Endometrial microvascular endothelial cells (primary cell): ENCODE data around the gene CFD. TPM values are rescaled to one million over a fixed set of nuclear protein-coding genes. Genes with fewer than 3 reads are reported as not detected.
"Not testable (repeated sequence)": the region's sequence is repeated elsewhere in the genome, so short reads cannot be mapped to it uniquely, and the experiment has no call there.

Experiments used
- in situ Hi-C: cut with HindIII; loops from 2 replicates; pipeline ENCODE4 v1.10.0; 2017; ENCODE audit warnings: low sequenced_read_pairs, low pct_unique_long_range_greater_than_20kb; ENCODE audit errors: inconsistent ontology term
- total RNA-seq: library from RNA; depleted of rRNA; stranded (reverse); fragments of >200 nt; gene quantifications from one replicate; pipeline ENCODE4 v1.2.3, GENCODE V29; 2015; ENCODE audit errors: inconsistent ontology term

CFD gene
- total RNA-seq, 1 donor from 2014 or later: 5.4 TPM

GRCh38 chr19:823565-824121 lies 35.8 kb upstream of the CFD start:
- in situ Hi-C loops: no loop called here

GRCh38 chr19:824885-825284 lies 34.6 kb upstream of the CFD start:
- in situ Hi-C loops: no loop called here

GRCh38 chr19:825897-826644 lies 33.4 kb upstream of the CFD start:
- in situ Hi-C loops: no loop called here

GRCh38 chr19:827314-827709 lies 32.2 kb upstream of the CFD start:
- in situ Hi-C loops: no loop called here

- in situ Hi-C loops: no loop called here
Observed at GRCh38 chr19:827710-828321, 31.6 kb upstream of the CFD start, which contains the start of gene AZU1. Gene AZU1 (plus strand): TSS chr19:827837. CDS start chr19:827847, 10 bp downstream.

- in situ Hi-C loops: no loop called here
Observed at GRCh38 chr19:829129-829758, 30.2 kb upstream of the CFD start.

- in situ Hi-C loops: no loop called here
Observed at GRCh38 chr19:831407-832369, 27.8 kb upstream of the CFD start.

- in situ Hi-C loops: no loop called here
Observed at GRCh38 chr19:834216-834615, 25.2 kb upstream of the CFD start.

GRCh38 chr19:835210-835810 lies 24.2 kb upstream of the CFD start:
- in situ Hi-C loops: no loop called here

- in situ Hi-C loops: no loop called here
Observed at GRCh38 chr19:840519-841206, 18.8 kb upstream of the CFD start, which contains the start of gene PRTN3. Gene PRTN3 (plus strand): TSS chr19:840999. CDS start chr19:841009, 10 bp downstream.

- in situ Hi-C loops: not testable (repeated sequence)
Observed at GRCh38 chr19:842802-843179, 16.7 kb upstream of the CFD start.

- in situ Hi-C loops: no loop called here
Observed at GRCh38 chr19:843180-843835, 16.2 kb upstream of the CFD start.

GRCh38 chr19:843836-844545 lies 15.5 kb upstream of the CFD start:
- in situ Hi-C loops: no loop called here

GRCh38 chr19:844546-844971 lies 14.9 kb upstream of the CFD start:
- in situ Hi-C loops: no loop called here

GRCh38 chr19:845707-846521 lies 13.6 kb upstream of the CFD start:
- in situ Hi-C loops: no loop called here

GRCh38 chr19:848386-848921 lies 11.0 kb upstream of the CFD start:
- in situ Hi-C loops: no loop called here
